K562 (cell line): ENCODE measurements around the gene TMEM121. TPM values are rescaled to one million over a fixed set of nuclear protein-coding genes. Genes with fewer than 3 reads are reported as not detected.

ENCODE experiments used
- ATAC-seq: fragments of 200-7000 bp; cut with Tn5 transposase; 3 replicates; pipeline ENCODE4 v1.9.1; 2020; ENCODE audit warnings: moderate library complexity
- BruUV-seq: library from RNA; stranded (reverse); fragments of 400-500 nt; replicated peaks from 2 replicates; lab custom pipeline; 2021; lab: Mats Ljungman, UMichigan
- CTCF ChIA-PET: fragments of 300-600 bp; formaldehyde crosslinking; extraction: SDS; loops from one replicate; lab custom pipeline; 2021; ENCODE audit warnings: low intra/inter-chr PET ratio; lab: Yijun Ruan, JAX
- POLR2A ChIA-PET: fragments of 300-600, 350-650 bp; sonication (Branson Sonifier 250); formaldehyde crosslinking; extraction: SDS; loops from one replicate; lab custom pipeline; 2021; ENCODE audit warnings: antibody characterized with exemption, inconsistent platforms; lab: Yijun Ruan, JAX
- DNase-seq, 4 experiments: peaks; one replicate each; pipeline versions ENCODE4 v3.0.0 to v3.0.0-alpha.2; 2011 to 2018; ENCODE audit warnings: low spot score in 3 of 4, mixed read lengths in 3 of 4; ENCODE audit errors: extremely low read depth in 1 of 4
- FAIRE-seq: peaks from 2 replicates; lab custom pipeline; 2011; peaks lifted over from hg19 to GRCh38; lab: Jason Lieb, UNC
- H2AFZ ChIP-seq: 2 replicates; pipeline ENCODE4 v1.6.0; 2011; ENCODE audit warnings: low read depth, low read length, control low read depth, inconsistent platforms
- H3K27ac ChIP-seq: fragments of 200-600 bp; 3 replicates; pipeline ENCODE4 v1.8.0; 2011; ENCODE audit warnings: low read depth, mild to moderate bottlenecking, control low read depth, inconsistent platforms, low read length, moderate library complexity, mixed read lengths; ENCODE audit errors: extremely low read depth
- H3K27me3 ChIP-seq, 2 experiments: fragments of 300-600 bp in 1 of 2; 2 replicates in 1 of 2; 3 replicates in 1 of 2; pipeline versions ENCODE4 v1.6.0 to v1.8.0; 2011; ENCODE audit warnings: inconsistent platforms in 2 of 2, low read length in 2 of 2, mild to moderate bottlenecking in 1 of 2, mixed read lengths in 1 of 2, moderate library complexity in 1 of 2; ENCODE audit not compliant: control insufficient read depth in 2 of 2, insufficient read depth in 2 of 2
- H3K36me3 ChIP-seq: fragments of 300-600 bp; 3 replicates; pipeline ENCODE4 v1.8.0; 2011; ENCODE audit warnings: mild to moderate bottlenecking, low read length, inconsistent platforms; ENCODE audit not compliant: control insufficient read depth, insufficient read depth
- H3K4me1 ChIP-seq, 2 experiments: fragments of 200-600 bp in 1 of 2; replicated peaks in 1 of 2; 2 replicates in 1 of 2; 3 replicates in 1 of 2; pipeline versions ENCODE4 v1.5.1 to v1.8.0; 2011; ENCODE audit warnings: inconsistent platforms in 2 of 2, low read length in 2 of 2, mild to moderate bottlenecking in 1 of 2, mixed read lengths in 1 of 2, moderate library complexity in 1 of 2; ENCODE audit not compliant: control insufficient read depth in 2 of 2, insufficient read depth in 2 of 2
- H3K4me2 ChIP-seq: 2 replicates; pipeline ENCODE4 v1.6.1; 2011; ENCODE audit warnings: low read length, control low read depth, inconsistent platforms, mixed read lengths; ENCODE audit not compliant: insufficient read depth
- H3K4me3 ChIP-seq: fragments of 200-600 bp; sonication (generic), shearing (Covaris generic); 2 replicates; pipeline ENCODE4 v1.5.1; 2016; ENCODE audit warnings: control low read depth, inconsistent platforms
- H3K79me2 ChIP-seq: fragments of 200-600 bp; 3 replicates; pipeline ENCODE4 v1.8.0; 2011; ENCODE audit warnings: low read length, inconsistent platforms; ENCODE audit not compliant: control insufficient read depth, insufficient read depth
- H3K9ac ChIP-seq, 2 experiments: 2 replicates each; pipeline versions ENCODE4 v1.6.0 to v1.6.1; 2011; ENCODE audit warnings: low read depth in 2 of 2, low read length in 2 of 2, control low read depth in 1 of 2, inconsistent platforms in 1 of 2, mild to moderate bottlenecking in 1 of 2, mixed read lengths in 1 of 2; ENCODE audit not compliant: insufficient read depth in 1 of 2
- H3K9me1 ChIP-seq: one replicate; pipeline ENCODE4 v1.6.0; 2011; ENCODE audit warnings: inconsistent platforms, mild to moderate bottlenecking, low read length, moderate library complexity; ENCODE audit not compliant: control insufficient read depth, insufficient read depth
- H3K9me3 ChIP-seq: replicated peaks from 2 replicates; pipeline ENCODE4 v1.5.1; 2011; ENCODE audit warnings: low read depth, low read length, inconsistent platforms; ENCODE audit not compliant: control insufficient read depth, insufficient read depth
- H4K20me1 ChIP-seq: replicated peaks from 2 replicates; pipeline ENCODE4 v1.6.1; 2011; ENCODE audit warnings: low read length, inconsistent platforms, mixed read lengths; ENCODE audit not compliant: control insufficient read depth, insufficient read depth
- CBX5 ChIP-seq: IDR thresholded peaks from 2 replicates; pipeline ENCODE4 v1.6.1; 2014; ENCODE audit warnings: low read depth, borderline replicate concordance
- ERF ChIP-seq: fragments of 450-650 bp; formaldehyde crosslinking; IDR thresholded peaks from 2 replicates; pipeline ENCODE4 v1.4.0; 2020; ENCODE audit warnings: mild to moderate bottlenecking, mixed read lengths
- HMGN3 ChIP-seq: IDR thresholded peaks from 2 replicates; pipeline ENCODE4 v1.6.1; 2011; ENCODE audit warnings: borderline replicate concordance, low read depth, mild to moderate bottlenecking, mixed read lengths, low read length; ENCODE audit not compliant: insufficient read length; ENCODE audit errors: extremely low read depth
- PTBP1 ChIP-seq: fragments of 200-400 bp; formaldehyde crosslinking; IDR thresholded peaks from 2 replicates; pipeline ENCODE4 v1.6.1; 2017; ENCODE audit warnings: low read depth, low read length
- RFX5 ChIP-seq: IDR thresholded peaks from 2 replicates; pipeline ENCODE4 v1.6.1; 2011; ENCODE audit warnings: low read depth, mild to moderate bottlenecking, improper control_type of control experiment, low read length
- SMARCA5 ChIP-seq: fragments of 450-650 bp; IDR thresholded peaks from 2 replicates; pipeline ENCODE4 v1.6.1; 2016
- SMARCB1 ChIP-seq: IDR thresholded peaks from 2 replicates; pipeline ENCODE4 v1.6.1; 2011; ENCODE audit warnings: improper control_type of control experiment, low read depth; ENCODE audit not compliant: insufficient read length
- THAP7 ChIP-seq: fragments of 250-450 bp; sonication (Bioruptor Pico); IDR thresholded peaks from 2 replicates; pipeline ENCODE4 v1.5.0; 2021
- ZBTB26 ChIP-seq: fragments of 450-650 bp; formaldehyde crosslinking; IDR thresholded peaks from 2 replicates; pipeline ENCODE4 v1.4.0; 2022; ENCODE audit warnings: missing genetic modification characterization
- WGBS: fragments of 100-300 bp; shearing (Covaris generic); methylation state at CpG from one replicate; pipeline ENCODE4 v1.1.6; 2016; ENCODE audit warnings: low coverage, mixed read lengths; ENCODE audit not compliant: insufficient coverage; ENCODE audit errors: missing lambda C conversion rate; 5-methylcytosine and 5-hydroxymethylcytosine counted together
- in situ Hi-C: fragments of 300-500 bp; cut with MboI; formaldehyde crosslinking; loops from 4 replicates; pipeline ENCODE4 v1.15.0; 2018; ENCODE audit warnings: inconsistent platforms, mixed read lengths
- intact Hi-C: fragments of 100-400 bp; cut with micrococcal nuclease; formaldehyde crosslinking; loops from 2 replicates; pipeline ENCODE4 v1.14.2; 2022
- polyA plus RNA-seq, 8 experiments: library from polyadenylated mRNA; depleted of rRNA in 4 of 8; stranded (reverse) in 5 of 8; unstranded in 3 of 8; fragments of >200 nt; fragmentation: Nextera tagmentation in 2 of 8; fragmentation: Illumina TruSeq in 1 of 8; extraction: Ambion mirVana in 2 of 8; extraction: Trizol in 1 of 8; gene quantifications; 2 replicates each; pipeline versions ENCODE4 v1.2.1 to v1.2.3, GENCODE V29; 2011 to 2014; ENCODE audit warnings: inconsistent platforms in 1 of 8, missing spikeins in 1 of 8
- total RNA-seq, 7 experiments: library from RNA; depleted of rRNA in 6 of 7; stranded (reverse); fragments of >200 nt in 6 of 7; fragmentation: Illumina TruSeq in 2 of 7; extraction: Trizol in 2 of 7; gene quantifications; 2 replicates each; pipeline versions ENCODE4 v1.2.1 to v1.2.3, GENCODE V29; 2011 to 2021; ENCODE audit warnings: low replicate concordance in 1 of 7
- TF ChIP-seq, protein P1 (sequence below): fragments of 250-450 bp; sonication (Bioruptor Pico); IDR thresholded peaks from 2 replicates; pipeline ENCODE4 v1.9.0; 2021; ENCODE audit warnings: mild to moderate bottlenecking, inconsistent platforms
- TF ChIP-seq, protein P2 (sequence below): sonication (generic); formaldehyde crosslinking; IDR thresholded peaks from 2 replicates; pipeline ENCODE4 v1.8.1; 2022; ENCODE audit warnings: missing genetic modification reagents
- TF ChIP-seq, protein P3 (sequence below): sonication (generic); formaldehyde crosslinking; IDR thresholded peaks from 2 replicates; pipeline ENCODE4 v1.8.1; 2023; ENCODE audit warnings: missing genetic modification reagents, mild to moderate bottlenecking, borderline replicate concordance

The TMEM121 gene
- total and polyA plus RNA-seq, 9 of the 15 experiments (the other 6 are each of a cell fraction or from before 2014, with no cell fraction given) = 0.31 to 0.36 TPM; not detected in 7

GRCh38 chr14:105484997-105485393, 41.4 kb upstream of the TMEM121 start:
- DNase-seq (no peak), FAIRE-seq (no peak), ATAC-seq (no peak)
- Histone ChIP-seq H3K9ac (peak overlapping the region in 1 of 2 experiments; percentile 52; a peak in 2 of 4 replicates), H3K27me3 (no peaks in the 10 kb centered on the region; a peak in 1 of 5 replicates), H3K4me2 (no peak overlapping the region), H3K27ac (no peak overlapping the region), H2AFZ (no peak overlapping the region), H3K36me3 (no peaks in the 10 kb centered on the region)
- in situ Hi-C loops = loop anchor here (5.0 kb wide), 1 partner anchor 113 kb away; no protein-coding TSS in a partner anchor
- POLR2A ChIA-PET = no interaction called here
- BruUV-seq = no TSS peak
- CTCF ChIA-PET = no interaction called here
- intact Hi-C loops = loop anchor here (5.0 kb wide), 1 partner anchor 38 kb away; no protein-coding TSS in a partner anchor
- TF ChIP-seq, protein P1, sequence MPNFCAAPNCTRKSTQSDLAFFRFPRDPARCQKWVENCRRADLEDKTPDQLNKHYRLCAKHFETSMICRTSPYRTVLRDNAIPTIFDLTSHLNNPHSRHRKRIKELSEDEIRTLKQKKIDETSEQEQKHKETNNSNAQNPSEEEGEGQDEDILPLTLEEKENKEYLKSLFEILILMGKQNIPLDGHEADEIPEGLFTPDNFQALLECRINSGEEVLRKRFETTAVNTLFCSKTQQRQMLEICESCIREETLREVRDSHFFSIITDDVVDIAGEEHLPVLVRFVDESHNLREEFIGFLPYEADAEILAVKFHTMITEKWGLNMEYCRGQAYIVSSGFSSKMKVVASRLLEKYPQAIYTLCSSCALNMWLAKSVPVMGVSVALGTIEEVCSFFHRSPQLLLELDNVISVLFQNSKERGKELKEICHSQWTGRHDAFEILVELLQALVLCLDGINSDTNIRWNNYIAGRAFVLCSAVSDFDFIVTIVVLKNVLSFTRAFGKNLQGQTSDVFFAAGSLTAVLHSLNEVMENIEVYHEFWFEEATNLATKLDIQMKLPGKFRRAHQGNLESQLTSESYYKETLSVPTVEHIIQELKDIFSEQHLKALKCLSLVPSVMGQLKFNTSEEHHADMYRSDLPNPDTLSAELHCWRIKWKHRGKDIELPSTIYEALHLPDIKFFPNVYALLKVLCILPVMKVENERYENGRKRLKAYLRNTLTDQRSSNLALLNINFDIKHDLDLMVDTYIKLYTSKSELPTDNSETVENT (CRISPR knock-in tag) = no peak
- TF ChIP-seq ZBTB26 (CRISPR knock-in tag) (no peak), SMARCB1 (no peak), SMARCA5 (no peak), RFX5 (no peak), CBX5 (no peak), ERF (CRISPR knock-in tag) (no peak), PTBP1 (no peak), HMGN3 (no peak), THAP7 (CRISPR knock-in tag) (no peak)
- TF ChIP-seq, protein P2, sequence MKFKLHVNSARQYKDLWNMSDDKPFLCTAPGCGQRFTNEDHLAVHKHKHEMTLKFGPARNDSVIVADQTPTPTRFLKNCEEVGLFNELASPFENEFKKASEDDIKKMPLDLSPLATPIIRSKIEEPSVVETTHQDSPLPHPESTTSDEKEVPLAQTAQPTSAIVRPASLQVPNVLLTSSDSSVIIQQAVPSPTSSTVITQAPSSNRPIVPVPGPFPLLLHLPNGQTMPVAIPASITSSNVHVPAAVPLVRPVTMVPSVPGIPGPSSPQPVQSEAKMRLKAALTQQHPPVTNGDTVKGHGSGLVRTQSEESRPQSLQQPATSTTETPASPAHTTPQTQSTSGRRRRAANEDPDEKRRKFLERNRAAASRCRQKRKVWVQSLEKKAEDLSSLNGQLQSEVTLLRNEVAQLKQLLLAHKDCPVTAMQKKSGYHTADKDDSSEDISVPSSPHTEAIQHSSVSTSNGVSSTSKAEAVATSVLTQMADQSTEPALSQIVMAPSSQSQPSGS (CRISPR knock-in tag) = no peak
- TF ChIP-seq, protein P3, sequence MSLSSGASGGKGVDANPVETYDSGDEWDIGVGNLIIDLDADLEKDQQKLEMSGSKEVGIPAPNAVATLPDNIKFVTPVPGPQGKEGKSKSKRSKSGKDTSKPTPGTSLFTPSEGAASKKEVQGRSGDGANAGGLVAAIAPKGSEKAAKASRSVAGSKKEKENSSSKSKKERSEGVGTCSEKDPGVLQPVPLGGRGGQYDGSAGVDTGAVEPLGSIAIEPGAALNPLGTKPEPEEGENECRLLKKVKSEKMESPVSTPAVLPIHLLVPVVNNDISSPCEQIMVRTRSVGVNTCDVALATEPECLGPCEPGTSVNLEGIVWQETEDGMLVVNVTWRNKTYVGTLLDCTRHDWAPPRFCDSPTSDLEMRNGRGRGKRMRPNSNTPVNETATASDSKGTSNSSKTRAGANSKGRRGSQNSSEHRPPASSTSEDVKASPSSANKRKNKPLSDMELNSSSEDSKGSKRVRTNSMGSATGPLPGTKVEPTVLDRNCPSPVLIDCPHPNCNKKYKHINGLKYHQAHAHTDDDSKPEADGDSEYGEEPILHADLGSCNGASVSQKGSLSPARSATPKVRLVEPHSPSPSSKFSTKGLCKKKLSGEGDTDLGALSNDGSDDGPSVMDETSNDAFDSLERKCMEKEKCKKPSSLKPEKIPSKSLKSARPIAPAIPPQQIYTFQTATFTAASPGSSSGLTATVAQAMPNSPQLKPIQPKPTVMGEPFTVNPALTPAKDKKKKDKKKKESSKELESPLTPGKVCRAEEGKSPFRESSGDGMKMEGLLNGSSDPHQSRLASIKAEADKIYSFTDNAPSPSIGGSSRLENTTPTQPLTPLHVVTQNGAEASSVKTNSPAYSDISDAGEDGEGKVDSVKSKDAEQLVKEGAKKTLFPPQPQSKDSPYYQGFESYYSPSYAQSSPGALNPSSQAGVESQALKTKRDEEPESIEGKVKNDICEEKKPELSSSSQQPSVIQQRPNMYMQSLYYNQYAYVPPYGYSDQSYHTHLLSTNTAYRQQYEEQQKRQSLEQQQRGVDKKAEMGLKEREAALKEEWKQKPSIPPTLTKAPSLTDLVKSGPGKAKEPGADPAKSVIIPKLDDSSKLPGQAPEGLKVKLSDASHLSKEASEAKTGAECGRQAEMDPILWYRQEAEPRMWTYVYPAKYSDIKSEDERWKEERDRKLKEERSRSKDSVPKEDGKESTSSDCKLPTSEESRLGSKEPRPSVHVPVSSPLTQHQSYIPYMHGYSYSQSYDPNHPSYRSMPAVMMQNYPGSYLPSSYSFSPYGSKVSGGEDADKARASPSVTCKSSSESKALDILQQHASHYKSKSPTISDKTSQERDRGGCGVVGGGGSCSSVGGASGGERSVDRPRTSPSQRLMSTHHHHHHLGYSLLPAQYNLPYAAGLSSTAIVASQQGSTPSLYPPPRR (CRISPR knock-in tag) = no peak
- TF ChIP-seq, all 486 proteins: peak for 0
- Histone ChIP-seq H3K9me1 (no peaks in the 10 kb centered on the region), H4K20me1 (no peaks in the 10 kb centered on the region), H3K9me3 (no peaks in the 10 kb centered on the region), H3K4me3 (no peak overlapping the region), H3K79me2 (no peaks in the 10 kb centered on the region), H3K4me1 (peaks cover 12 to 94% of the 10 kb centered on the region in 2 experiments)
- WGBS = 87% methylated on average over 6 of the region's 16 CpGs
